GM12878 (cell line): ENCODE measurements around the gene CYBC1. TPM values are rescaled to one million over a fixed set of nuclear protein-coding genes. Genes with fewer than 3 reads are reported as not detected.

Experiments used
- ATF7 ChIP-seq: fragments of 450-650 bp; IDR thresholded peaks from 2 replicates; pipeline ENCODE4 v1.6.1; 2016; ENCODE audit warnings: low read depth, mild to moderate bottlenecking
- E2F8 ChIP-seq: fragments of 450-650 bp; IDR thresholded peaks from 2 replicates; pipeline ENCODE4 v1.6.1; 2018; ENCODE audit warnings: mild to moderate bottlenecking, low read depth, moderate library complexity; ENCODE audit not compliant: partially characterized antibody
- IKZF1 ChIP-seq: fragments of 450-650 bp; conservative IDR thresholded peaks from 2 replicates; pipeline ENCODE4 v1.6.1; 2017; ENCODE audit warnings: antibody characterized with exemption, mild to moderate bottlenecking
- IKZF2 ChIP-seq, 2 experiments: fragments of 450-650 bp; IDR thresholded peaks; 2 replicates each; pipeline ENCODE4 v1.6.1; 2017; ENCODE audit warnings: mild to moderate bottlenecking in 2 of 2, moderate library complexity in 2 of 2
- RAD21 ChIP-seq: IDR thresholded peaks from 2 replicates; pipeline ENCODE4 v1.6.1; 2011; ENCODE audit warnings: mild to moderate bottlenecking, low read depth, low read length, moderate library complexity; ENCODE audit not compliant: insufficient read depth
- ZBTB4 ChIP-seq: fragments of 450-650 bp; formaldehyde crosslinking; IDR thresholded peaks from 2 replicates; pipeline ENCODE4 v1.4.0; 2022; ENCODE audit warnings: mild to moderate bottlenecking, moderate library complexity
- polyA plus RNA-seq, 11 experiments: library from polyadenylated mRNA; depleted of rRNA in 4 of 11; unstranded in 6 of 11; stranded (reverse) in 5 of 11; fragments of >200 nt; fragmentation: Nextera tagmentation in 4 of 11; fragmentation: Illumina TruSeq in 1 of 11; extraction: Ambion mirVana in 4 of 11; extraction: Trizol in 1 of 11; gene quantifications; 1 replicate in 1 of 11; 2 replicates in 10 of 11; pipeline versions ENCODE4 v1.2.1 to v1.2.3, GENCODE V29; 2011 to 2016; ENCODE audit warnings: inconsistent platforms in 2 of 11, missing spikeins in 2 of 11, low read depth in 1 of 11
- total RNA-seq, 4 experiments: library from RNA; depleted of rRNA in 3 of 4; stranded (reverse); fragments of >200 nt in 3 of 4; fragmentation: Illumina TruSeq in 1 of 4; extraction: Trizol in 1 of 4; gene quantifications; 2 replicates each; pipeline versions ENCODE4 v1.2.1 to v1.2.3, GENCODE V29; 2013 to 2021

The CYBC1 gene
- total and polyA plus RNA-seq, 10 of the 15 experiments (the other 5 are each of a cell fraction or from before 2014, with no cell fraction given), result 4.2 to 162 (median 133) TPM

- TF ChIP-seq ZBTB4 (no peak), RAD21 (no peak), ATF7 (no peak), IKZF1 (no peak), E2F8 (no peak), IKZF2 (IDR thresholded peaks at IDR 0.05) (no peak)
These were observed 50.3 kb downstream of the CYBC1 start (continued) for GRCh38 chr17:82400206-82400605.
